Measurements from ENCODE around the gene PCYT2. TPM values are rescaled to one million over a fixed set of nuclear protein-coding genes. Genes with fewer than 3 reads are reported as not detected.

PCYT2 gene
- total RNA-seq, 1 donor from 2014 or later, result 36.7 TPM

DNA sequence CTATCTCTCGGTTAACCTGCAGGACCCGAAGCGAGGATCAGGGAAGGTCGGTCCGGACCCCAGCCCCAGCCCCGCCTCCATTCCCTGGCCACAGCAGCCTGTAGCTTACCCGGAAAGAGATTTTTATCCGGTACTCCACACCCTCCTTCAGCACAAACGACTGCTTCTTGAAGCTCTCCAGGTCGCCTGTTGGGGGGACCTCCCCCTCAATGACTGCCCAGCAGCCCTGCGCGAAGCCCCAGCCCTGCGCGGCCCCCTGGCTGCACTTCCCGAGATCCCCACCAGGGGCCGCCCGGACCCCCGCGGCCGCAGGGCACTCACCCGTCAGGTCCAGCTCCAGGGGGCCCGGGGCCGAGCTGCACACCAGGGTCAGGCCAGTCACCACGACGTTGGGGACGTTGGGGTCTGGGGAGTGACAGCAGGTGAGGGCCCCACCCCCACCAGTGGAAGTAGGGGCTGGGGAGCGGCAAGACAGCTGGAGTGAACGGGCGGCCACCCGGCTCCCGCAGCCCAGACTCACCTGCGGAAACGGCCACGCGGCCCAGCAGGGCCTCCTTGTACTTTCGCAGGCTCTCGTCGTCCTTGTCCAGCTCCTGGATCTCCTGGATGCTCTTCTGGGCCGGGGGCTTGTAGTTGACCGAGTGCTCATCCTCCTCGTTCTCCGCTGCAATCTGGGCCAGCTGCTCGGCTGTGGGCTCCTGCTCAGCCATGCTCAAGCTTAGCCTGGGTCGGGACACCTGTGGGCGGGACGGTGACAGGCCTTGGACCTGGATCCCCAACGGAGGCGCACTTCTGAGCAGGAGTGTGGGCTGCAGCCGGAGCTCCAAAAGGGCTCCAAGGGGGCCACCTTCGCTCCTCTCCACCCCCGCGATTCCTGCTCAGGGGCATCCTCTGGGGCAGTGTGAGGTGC lies 41.7 kb downstream of the PCYT2 start:
- ATAC-seq, result peak; percentile 0

DNA sequence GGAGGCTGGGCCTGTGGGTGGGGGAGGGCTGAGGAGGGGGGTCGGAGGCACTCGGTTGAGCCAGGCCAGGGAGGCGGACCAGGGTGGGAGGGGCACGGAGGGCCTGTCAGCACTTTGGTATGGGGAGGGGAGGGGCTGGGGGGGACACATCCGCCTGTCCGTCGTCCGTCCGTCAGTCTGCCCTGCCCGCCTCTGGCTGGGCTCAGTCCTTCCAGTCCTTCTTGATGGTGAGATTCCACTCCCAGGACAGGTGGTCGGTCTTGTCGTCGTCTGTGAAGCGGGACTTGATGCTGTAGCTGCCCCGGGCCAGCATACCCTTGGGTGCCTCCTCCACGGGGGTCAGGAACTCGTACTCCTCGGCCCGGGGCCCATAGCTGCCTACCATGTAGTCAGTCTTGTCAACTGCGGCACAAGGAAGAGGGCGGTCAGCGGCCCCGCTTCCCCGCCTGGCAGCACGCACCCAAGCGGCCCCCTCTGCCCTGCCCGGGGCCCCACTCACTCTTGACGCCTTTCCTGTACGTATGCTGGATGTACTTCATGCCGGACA lies 42.5 kb downstream of the PCYT2 start:
- peak; percentile 1 for ATAC-seq

DNA sequence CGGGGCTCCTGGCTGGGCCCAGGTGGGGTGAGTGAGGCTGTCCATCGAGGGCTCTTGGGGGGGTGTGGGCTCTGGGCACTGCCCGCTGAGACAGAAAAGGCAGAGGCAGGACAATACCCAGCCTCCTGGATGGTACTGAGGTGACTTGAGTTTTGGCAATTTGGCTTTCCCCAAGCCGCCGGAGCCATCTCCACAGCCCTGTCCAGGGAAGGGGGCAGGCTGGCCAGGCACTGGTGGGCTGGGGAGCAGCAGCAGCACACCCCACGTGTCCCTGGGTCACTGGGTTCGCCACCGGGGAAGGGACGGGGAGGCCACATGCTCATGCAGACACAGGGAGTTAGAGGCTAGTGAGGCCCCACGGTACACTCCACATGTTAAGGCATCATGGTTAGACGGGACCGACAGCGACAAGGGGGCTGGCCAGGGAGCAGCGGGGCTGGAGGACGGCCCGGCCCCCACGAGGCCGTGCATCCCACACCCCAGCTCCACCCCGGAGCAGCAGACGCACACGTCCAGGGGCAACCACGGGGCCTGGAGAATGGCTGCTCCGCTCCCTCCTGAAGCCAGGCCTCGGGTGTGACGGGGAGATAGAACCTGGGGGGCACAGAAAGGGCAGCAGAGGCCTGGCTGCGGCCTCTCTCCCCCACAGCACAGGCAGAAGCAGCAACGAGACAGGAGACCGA lies 43.1 kb downstream of the PCYT2 start:
- no peak for ATAC-seq

DNA sequence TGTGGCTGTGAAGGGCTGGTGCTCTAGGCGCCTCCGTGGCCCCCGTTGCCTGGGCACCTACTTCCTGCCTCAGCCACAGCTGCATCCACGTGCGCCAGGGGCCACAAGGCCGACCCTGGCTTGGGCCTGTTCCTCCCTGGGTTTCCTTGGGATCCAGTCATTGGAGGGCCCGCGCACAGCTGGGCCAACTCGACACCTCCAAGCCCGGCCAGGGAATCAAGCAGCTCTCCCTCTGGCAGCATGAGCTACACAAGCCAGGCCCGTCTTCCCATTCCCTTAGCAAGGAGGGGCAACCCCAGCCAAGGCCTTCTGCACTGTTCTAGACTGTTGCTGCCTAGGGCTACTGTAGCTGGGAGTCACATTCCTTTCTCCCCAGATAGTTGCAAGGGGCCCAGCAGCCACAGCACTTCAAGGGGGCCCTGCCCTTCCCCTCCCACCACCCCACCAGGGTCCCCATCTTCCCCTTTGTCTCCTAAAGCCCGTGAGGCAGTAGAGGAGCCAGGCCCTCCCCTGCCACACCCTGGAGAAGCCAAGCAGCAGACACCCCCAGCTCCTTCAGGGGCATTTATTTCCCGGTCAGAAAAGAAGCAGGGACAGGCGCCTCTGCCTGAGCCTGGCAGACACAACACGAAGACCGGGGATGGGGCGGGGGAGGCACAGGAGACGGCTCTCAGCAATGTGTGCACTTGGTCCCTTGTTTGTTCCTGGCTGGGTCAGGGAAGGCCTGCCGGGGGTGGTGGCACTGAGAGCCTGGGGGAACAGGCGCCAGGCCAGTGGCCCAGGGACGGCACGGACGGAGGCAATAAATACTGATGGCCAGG lies 43.8 kb downstream of the PCYT2 start:
- ATAC-seq, result peak; percentile 0

DNA sequence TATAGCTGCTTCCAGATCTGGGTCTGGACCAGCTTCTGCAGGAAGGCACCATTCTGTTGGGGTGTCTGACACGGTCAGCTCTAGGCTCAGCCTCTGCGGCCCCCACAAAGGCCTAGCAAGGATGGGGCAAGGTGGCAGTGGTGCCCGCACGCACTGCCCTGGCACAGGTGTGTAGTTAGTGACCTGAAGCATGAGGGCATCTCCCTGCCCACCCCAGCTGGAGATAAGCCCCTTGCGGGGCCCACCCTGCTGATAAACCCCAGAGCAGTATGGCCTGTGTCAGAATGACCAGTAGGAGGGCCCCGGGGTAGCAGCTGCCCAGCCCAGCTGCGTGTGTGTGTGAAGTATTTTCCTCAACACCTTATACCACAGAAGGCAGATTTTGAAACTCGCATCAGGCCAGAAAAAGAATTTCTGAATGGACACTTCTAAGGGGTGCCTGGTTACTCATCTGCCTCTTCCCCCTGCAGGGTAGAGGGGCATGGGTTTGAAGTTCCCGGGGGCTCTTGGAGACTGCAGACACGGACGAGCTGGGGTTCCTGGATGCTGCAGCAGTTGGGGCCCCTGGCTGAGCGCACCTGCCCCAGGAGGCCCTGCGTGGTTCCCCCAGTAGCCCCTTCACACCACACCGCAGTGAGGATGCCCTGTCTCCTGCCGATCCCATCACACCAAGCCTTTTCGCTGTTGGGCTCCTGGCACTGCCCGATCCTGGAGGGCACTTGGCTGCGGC lies 44.6 kb downstream of the PCYT2 start:
- ATAC-seq, result no peak

DNA sequence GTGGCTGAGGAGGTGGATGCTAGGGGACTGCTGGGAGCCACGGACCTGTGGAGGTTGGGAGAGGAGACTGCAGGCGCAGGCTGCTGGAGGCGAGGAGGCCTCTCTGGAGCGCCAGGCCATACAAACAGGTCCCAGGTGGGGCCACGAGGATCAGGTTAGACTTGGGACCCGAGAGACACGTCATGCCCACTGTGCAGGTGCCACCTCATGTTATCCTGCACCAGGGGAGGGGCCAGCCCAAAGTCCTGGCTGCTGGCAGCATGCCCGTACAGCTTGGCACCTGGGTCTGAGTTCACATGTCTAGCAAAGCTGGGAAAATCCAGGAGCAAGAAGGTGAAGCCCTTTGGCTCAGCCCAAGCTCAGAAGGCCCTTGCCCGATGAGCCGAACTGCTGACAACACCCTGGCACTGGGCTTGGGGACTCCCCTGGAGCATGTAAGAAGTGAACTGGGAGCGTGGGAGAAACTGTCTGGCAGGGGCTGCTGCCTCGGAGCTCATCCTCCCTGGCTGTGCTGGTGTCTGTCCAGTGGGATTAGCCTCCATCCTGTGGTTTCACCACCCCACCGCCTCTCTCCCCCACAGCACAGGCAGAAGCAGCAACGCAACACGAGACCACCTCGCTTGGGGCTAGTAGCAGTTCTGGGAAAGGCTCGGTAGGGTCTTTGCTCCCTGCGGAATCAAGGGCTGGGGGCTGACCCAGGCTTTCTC lies 45.3 kb downstream of the PCYT2 start:
- no peak for ATAC-seq

DNA sequence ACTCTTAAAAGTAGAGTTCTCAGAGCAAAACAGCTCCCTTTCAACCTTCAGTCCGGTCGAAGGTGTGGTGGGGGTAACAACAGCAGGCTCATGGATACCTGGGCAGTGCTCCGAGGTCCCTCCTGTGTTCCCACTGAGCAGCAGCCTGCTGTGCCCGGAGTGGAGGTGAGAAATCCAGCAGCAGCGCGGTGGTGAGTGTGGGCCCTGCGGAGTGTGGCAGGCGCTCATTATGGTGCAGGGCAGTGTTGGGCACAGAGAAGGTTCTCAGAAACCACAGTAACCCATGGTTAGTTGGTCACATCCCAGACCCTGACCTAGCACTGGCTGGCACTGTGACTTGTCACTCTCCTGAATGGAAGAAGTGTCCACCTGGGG lies 45.9 kb downstream of the PCYT2 start:
- no peak for ATAC-seq

DNA sequence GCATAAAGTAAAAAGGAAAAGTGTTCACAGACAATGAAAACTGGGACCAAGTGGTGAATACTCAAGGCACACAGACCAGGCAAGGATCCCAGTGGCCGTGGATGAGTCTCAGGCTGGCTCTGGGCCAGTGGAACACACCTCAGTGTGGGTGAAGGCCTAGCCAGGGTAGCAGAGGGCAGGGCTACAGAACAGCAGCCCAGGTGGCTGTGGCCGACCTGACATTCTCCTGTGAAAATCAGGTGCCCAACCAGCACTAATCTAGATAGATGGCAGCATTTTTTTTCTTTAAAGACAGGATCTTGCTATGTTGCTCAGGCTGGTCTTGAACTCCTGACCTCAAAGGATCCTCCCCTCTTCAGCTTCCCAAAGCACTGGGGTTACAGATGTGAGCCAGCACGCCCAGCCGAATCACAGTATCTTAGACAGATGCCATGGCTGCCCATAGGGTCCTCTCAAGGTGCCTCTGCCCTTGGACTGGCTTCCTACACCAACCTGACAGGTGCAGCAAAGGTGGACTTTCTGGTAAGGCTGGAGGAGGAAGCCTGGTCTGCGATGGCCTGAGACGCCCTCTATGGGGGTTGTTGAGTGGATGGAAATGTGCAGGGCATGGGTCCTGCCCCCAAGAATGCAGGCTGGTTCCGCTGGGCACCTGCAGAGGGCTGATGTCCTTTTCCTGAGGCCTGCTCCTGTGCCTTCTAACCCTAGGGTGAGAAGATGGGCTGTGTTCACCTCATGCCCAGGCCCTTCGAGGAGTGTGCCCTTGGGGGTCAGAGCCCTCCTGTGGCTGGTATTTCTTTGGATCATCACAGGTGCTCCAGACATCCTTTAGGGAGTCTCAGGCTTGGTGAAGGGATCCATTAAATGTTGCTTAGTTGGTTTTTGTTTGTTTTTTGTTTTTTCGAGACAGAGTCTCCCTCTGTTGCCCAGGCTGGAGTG lies 47.1 kb downstream of the PCYT2 start:
- ATAC-seq, result no peak

DNA sequence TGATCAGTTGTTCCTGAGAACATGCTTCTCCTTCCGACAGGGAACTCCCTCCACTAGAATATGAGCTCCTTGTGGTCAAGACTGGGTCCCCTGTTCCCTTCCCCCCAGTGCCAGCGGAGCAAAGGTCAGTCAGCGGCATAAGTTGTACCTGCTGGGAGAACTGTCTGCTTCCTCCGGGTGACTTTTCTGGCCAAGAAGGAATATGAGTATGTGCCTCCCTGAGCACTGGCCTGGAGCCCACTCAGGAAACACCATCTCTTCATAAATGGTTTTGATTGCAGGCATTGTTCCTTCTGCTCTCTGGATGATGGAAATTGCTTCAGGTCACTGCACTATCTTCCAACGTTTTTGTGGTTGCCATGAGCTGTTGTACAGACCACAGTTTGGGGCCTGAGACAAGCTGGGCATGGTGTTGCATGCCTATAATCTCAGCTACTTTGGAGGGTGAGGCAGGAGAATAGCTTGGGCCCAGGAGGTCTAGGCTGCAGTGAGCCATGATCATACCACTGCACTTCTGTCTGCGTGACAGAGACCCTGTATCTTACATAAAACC lies 48.0 kb downstream of the PCYT2 start:
- ATAC-seq, result no peak

DNA sequence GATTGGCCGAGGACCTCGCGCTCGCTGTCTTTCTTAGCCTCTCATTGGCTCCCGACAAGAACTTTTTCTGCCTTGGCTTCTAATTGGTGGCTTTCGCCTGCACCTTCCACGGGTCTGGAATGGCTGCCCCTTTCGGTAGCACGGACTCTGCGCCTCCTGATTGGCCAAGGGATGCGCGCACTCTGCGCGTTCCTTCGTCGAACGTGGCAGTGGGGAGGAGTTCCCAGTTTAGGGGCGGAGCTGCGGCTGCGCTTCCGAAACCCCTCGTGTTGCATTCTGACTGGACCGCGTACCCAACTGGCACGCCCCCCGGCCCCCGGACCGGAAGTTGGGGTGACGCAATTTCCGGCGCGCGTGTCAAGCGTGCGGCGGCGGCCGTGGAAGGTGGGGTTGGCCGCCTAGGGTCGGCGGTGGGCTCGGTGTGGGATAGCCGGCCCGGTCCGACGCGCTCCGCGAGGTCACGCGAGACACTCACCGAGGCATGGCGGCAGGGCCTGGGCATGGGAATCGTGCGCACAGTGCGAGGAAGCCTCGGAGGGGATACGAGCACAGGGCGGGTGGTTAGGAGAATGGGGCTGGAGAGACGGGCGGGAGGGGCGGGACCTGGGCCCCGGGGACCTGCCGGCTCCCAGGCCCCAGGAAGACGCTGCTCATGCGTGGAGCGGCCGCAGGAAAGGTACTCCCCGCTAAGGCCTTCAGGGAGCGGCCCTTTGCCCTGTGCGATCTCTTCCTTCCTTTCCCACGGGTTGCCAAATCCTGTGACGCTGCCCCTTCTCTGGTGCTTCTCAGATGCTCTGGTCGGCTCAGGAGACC lies 50.2 kb downstream of the PCYT2 start:
- peak; percentile 89 for ATAC-seq

DNA sequence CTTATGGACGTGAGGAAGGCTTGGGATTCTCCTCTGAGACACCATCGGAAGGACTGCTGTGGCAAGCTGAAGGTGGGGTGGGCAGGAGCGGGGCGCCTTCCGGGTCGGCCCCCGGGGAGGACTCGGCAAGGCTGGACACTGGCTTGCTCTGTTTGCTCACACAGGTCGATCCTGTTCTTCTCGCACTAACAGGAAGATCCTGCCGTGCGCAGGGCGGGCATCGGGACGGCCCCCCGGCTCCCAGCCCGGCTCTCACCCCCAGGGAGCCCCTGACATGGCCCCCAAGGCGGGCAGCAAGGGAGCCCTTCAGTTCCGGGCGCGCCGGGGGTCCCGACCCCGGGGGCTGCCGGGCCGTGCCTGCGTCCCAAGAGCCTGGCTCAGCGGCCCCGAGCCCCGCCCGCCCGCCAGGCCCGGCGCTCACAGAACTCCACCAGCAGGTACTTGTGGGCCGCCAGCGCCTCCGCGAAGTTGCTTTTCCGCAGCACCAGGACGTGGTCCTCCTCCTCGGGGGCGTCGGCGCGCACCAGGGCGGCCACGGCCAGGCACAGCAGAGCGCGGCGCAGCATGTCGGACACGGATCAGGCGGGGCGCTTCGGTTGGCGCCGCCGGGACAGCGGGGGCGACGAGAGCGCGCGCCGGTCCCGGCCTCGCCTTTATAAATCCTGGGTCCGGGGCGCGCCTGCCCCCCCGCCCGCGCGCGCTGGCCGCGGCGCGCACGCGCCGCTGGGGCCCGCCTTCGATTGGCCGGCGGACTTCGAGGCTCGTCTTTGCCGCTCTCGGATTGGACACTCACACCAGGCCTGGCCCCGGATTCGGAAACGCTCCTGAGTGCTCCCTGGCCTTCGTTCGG lies 51.1 kb downstream of the PCYT2 start, which contains the start of gene P4HB:
Gene P4HB (minus strand): TSS at position 630 of the 850 bp plus-strand sequence. CDS start 64 bp downstream, at position 566.
- ATAC-seq, result peak; percentile 2

DNA sequence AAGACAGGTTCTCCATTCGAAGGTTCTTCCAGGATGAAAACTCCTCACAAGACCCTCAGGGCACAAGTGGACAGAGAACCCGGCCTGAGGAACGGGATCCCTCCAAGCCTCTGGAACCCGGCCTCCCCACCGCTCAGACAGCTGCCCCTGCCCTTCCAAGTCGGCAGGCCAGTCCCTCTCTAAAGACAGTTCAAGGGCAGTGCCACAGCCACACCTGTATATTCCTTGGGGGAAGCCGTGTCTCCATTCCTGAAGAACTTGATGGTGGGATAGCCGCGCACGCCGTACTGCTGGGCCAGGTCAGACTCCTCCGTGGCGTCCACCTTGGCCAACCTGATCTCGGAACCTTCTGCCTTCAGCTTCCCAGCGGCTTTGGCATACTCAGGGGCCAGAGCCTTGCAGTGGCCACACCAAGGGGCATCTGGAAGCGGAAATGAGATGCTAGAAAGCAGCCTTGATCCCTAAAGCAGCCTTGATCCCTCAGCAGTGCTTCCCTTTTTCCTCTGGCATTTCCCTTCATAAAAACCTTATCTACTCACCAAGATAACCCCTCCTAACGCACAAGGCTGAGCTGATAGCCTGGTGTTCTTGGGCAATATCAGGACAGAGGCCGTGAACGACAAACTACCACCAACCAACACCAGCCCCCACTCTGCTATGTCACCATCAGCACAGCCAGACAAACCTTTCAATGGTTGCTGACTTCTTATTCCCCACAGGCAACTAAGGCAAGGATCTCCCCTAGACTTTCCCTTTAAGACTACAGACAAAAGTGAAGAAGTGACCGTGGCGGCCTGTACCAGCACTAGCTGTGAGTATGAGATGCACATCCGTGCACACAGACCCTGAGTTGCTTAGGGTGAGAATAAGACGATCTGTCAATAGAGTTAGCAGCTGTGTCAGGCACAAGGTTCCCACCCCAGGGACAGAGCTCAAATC lies 52.0 kb downstream of the PCYT2 start:
- no peak for ATAC-seq

DNA sequence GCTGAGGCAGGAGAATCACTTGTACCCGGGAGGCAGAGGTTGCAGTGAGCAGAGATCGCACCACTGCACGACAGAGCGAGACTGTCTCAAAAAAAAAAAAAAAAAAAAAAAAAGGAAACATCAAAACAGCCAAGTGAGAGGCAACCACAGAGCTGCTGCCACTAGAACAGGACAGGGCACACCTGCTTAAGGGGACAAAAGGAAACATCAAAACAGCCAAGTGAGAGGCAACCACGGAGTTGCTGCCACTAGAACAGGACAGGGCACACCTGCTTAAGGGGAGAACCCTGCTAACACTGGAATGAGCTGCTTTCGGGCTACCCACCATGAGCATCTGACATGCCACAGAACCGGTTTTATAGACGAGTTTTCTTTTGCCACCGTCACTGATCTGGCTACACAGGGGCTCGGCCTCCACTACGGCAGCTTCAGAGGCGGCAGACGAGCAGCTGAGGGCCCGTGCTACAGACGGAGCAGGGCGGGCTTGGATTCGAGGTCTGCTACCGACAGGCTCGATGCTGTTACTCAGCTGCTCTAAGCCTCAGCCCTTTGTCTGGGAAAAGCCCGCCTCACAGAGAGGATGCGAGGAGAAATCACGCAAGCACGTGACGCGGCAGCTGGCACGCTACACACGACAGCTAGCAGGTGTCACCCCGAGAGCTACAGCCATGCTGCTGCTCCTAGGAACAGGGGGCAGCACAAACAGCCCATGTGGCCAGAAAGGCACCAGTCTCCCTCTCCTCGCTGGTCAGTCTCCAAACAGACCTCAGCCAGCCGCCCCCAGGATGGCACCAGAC lies 52.8 kb downstream of the PCYT2 start:
- ATAC-seq, result peak; percentile 2

DNA sequence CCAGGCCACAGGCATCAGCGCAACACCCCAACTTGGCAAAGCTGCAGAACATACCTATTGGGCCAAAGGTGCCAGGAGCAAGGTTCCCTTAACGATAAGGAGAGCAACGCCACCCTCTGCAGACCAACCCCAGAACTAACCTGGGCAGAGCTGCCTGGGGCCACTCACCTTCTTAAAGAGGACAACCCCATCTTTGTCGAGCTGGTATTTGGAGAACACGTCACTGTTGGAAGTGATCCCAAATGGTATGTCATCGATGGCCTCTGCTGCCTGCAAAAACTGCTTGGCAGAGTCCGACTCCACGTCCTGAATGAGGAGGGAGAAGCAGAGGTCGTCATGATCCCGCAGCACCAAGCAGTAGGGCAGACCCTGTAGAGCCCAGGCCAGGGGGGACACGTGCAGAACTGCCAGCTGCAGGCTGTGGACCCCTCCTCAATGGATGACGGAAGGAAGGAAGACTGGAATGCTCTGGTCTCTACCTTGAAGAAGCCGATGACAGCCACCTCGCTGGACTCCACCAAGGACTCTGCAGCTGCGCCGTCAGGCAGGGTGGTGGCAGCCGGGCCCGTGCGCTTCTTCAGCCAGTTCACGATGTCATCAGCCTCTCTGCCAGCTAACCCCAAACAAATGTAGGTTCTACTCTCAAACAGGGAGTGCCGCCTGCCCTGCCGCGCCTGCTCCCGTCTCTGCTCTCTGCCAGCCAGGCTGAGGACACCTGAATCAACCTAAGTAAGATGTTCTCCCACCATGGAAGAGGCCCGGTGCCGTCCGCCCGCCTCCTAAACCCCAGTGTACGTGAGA lies 56.0 kb downstream of the PCYT2 start:
- ATAC-seq, result peak; percentile 62

DNA sequence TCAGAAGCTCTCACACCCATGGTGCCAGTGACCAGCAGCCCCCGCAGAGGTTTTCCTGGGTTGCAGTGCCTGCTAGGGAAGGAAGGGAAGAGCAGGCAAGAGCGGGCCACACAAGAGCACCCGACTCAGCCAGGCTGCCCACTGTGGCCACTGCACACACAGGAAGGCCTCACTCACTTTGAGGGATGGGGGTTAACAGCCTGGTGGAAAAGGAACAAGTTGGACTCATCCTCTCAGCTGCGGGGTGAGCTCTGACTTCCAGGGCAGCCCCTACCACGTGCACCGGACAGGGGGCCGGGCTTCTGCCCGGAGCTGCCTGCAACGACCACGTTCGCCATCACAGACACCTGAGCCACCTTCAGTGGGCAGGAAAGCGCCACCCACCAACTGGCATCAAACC lies 59.0 kb downstream of the PCYT2 start:
- no peak for ATAC-seq

Data from esophagus mucosa (tissue), 1 donor.